Fibroblast of pulmonary artery (primary cell): ENCODE results near the gene GPATCH8.

ENCODE experiments used
- DNase-seq: peaks from one replicate; pipeline ENCODE4 v3.0.0-alpha.2; 2010; ENCODE audit warnings: low read depth
- H3K4me3 ChIP-seq: replicated peaks from 2 replicates; pipeline ENCODE4 v1.5.1; 2011; ENCODE audit warnings: low read depth, mild to moderate bottlenecking, control low read depth, low read length, moderate library complexity
- TF ChIP-seq, protein P1 (sequence below): IDR thresholded peaks from 2 replicates; pipeline ENCODE4 v1.5.1; 2011; ENCODE audit warnings: mild to moderate bottlenecking, control low read depth, low read length, inconsistent platforms; ENCODE audit errors: missing control alignments

GPATCH8 gene

DNA sequence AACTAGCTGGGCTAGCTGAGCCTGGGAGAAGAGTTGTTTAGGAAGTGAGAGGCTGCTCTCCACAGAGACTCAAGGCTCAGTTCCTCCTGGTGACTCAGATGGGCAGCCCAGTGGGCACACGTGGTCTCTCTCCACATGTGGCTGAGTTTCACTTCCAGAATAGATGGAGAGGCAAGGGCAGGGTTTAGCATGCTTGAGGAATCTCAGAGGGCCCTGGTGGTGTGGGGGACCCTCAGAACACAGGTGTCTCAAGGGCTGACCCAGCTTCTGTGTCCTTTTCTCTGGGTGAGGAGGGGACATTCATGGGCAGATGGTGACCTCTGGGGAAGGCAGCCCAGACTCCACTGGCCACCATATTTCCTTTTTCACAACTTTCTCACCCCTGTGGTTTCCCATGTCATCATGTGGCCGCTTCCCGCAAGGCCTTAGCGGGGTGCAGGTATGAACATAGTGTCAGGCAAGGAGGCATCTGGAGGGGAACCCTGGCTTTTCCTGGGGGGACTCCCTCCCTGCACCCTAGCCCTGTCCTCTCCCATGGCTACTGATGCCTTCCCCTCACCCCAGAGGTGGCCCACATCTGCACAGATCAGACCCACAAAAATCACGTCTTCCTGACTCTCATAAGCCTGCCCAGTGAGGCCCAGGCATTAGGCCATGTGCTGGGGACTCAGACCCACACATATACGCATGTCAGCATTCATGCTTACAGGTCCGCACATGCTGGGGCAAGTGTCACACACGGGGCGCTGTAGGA is 154.8 kb downstream of the GPATCH8 start:
- H3K4me3 ChIP-seq = no peak overlapping the region
- no peak for DNase-seq
- TF ChIP-seq, protein P1, sequence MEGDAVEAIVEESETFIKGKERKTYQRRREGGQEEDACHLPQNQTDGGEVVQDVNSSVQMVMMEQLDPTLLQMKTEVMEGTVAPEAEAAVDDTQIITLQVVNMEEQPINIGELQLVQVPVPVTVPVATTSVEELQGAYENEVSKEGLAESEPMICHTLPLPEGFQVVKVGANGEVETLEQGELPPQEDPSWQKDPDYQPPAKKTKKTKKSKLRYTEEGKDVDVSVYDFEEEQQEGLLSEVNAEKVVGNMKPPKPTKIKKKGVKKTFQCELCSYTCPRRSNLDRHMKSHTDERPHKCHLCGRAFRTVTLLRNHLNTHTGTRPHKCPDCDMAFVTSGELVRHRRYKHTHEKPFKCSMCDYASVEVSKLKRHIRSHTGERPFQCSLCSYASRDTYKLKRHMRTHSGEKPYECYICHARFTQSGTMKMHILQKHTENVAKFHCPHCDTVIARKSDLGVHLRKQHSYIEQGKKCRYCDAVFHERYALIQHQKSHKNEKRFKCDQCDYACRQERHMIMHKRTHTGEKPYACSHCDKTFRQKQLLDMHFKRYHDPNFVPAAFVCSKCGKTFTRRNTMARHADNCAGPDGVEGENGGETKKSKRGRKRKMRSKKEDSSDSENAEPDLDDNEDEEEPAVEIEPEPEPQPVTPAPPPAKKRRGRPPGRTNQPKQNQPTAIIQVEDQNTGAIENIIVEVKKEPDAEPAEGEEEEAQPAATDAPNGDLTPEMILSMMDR = no peak
